SH-SY5Y (cell line): ENCODE data around the gene INO80E.

ENCODE experiments used
- GATA2 ChIP-seq: IDR thresholded peaks from 2 replicates; pipeline ENCODE4 v1.6.1; 2011; ENCODE audit warnings: mild to moderate bottlenecking, low read depth, low read length
- GATA3 ChIP-seq: IDR thresholded peaks from 2 replicates; pipeline ENCODE4 v1.6.1; 2011; ENCODE audit warnings: low read depth, mild to moderate bottlenecking, low read length, moderate library complexity

- TF ChIP-seq GATA2: no peak
- no peak for TF ChIP-seq GATA3
These were observed 14.2 kb downstream of the INO80E start for GRCh38 chr16:30009990-30010843.
